GM18505 (cell line): Measurements from ENCODE around the gene POMGNT1.

ENCODE experiments used
- ATAC-seq: cut with Tn5 transposase; IDR thresholded peaks from one replicate; pipeline ENCODE4 v1.9.1; 2021; ENCODE audit not compliant: unreplicated experiment
- POLR2A ChIP-seq: IDR thresholded peaks from 4 replicates; pipeline ENCODE4 v1.6.1; 2011; ENCODE audit warnings: borderline replicate concordance; ENCODE audit not compliant: insufficient read depth, insufficient read length; ENCODE audit errors: extremely low read depth

Gene POMGNT1

DNA sequence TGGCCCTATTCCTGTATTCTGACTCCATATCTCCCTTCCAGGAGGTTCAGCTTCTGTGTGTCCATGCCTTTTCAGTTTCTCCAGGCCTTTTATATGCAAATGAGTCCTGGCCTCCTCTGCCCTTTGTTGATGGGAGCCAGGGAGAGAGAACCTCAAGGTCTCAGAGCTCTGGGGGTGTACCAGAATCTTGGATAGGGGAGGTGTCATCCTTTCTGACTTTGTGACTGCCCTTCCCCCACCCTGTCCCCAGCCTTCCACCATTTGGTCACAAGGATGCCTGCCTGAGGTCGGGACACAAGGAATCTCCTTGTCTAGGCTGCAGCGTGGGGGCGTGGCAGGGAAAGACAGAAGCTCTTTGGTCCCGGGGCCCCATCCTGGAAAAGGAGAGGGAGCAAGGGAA lies 23.5 kb upstream of the POMGNT1 start:
- no peak for ATAC-seq
- TF ChIP-seq POLR2A = no peak

DNA sequence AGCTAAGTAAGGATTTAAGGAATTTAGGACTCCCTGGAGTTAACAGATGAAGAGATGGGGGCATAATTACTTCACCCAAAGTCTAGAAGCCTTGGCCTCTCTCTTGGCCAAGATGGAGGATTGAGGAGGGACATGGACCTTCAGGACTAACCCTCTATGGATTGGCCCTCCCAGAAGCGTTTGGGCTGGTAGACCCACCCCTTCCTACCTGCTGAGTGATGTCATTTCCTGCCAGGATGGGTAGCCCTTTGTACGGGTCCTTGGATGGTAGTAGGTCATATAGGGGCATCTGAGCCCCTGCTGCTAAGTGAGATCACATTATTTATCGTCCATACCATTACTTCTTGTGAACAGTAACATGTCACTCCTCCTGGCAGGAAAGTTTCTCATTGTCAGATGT lies 22.6 kb upstream of the POMGNT1 start:
- TF ChIP-seq POLR2A = no peak
- ATAC-seq = no peak

DNA sequence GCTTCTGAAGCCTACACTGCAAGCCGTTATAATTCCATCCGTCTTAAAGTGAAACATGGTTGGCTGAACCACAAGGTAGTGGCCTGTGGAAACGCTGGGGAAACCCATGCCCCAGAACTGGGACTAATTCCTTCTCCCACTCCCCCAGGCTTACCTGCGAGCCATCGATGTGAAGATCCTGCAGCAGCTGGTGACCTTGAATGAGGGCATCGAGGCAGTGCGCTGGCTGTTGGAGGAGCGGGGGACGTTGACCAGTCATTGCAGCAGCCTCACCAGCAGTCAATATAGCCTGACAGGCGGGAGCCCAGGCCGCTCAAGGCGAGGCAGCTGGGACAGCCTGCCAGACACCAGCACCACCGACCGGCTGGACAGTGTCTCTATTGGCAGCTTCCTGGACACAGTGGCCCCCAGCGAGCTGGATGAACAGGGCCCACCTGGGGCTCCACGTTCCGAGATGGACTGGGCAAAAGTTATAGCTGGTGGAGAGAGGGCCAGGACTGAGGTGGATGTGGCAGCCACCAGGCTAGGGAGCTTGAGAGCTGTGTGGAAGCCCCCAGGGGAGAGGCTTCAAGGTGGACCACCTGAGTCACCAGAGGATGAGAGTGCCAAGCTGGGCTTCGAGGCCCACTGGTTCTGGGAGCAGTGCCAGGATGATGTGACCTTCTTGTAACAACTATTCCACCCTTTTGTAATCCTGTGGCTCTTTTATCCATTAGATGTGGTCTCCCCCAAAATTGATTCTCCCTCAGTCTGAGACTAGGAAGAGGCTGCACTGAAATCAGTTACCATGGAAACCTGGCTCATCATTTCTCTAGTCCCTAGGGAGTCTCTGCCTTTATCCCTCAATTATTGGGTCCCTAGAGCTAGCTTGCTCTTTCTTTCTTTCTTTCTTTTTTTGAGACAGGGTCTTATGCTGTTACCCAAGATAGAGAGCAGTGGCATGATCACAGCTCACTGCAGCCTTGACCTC lies 21.6 kb upstream of the POMGNT1 start:
- no peak for TF ChIP-seq POLR2A
- ATAC-seq = no peak

DNA sequence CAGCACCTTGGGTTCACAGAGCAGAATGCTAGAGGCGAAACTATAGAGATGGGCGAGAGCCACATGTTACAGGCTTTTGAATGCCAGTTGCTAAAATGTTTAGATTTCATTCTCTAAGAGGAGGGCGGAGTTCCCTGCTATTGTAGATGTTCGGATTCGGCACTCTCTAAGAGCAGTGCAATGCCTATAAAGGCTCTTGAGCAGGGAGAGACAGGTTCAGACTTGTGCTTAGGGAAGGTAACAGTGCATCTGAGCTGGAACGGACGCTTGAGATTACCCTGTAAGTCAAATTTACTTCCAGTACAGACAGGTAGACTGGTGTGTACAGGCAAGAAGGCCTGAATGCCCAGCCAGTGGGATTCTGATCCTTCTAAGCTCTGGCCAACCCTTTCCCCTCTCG lies 20.2 kb upstream of the POMGNT1 start:
- TF ChIP-seq POLR2A = no peak

DNA sequence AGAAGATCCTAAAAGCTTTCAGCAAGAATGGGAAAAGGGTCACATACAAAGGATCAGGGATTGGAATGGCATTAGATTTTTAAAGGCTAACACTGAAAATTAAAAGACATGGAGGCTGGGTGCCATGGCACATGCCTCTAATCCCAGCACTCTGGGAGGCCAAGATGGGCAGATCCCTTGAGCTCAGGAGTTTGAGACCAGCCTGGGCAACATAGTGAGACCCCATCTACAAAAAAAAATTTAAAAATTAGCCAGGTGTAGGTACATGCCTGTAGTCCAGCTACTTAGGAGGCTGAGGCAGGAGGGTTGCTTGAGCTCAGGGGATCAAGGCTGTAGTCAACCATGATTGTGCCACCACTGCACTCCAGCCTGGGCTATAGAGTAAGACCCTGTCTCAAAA lies 17.3 kb upstream of the POMGNT1 start:
- no peak for ATAC-seq
- TF ChIP-seq POLR2A = no peak

More for the DNA sequence above, 20.2 kb upstream of the POMGNT1 start:
- no peak for ATAC-seq

DNA sequence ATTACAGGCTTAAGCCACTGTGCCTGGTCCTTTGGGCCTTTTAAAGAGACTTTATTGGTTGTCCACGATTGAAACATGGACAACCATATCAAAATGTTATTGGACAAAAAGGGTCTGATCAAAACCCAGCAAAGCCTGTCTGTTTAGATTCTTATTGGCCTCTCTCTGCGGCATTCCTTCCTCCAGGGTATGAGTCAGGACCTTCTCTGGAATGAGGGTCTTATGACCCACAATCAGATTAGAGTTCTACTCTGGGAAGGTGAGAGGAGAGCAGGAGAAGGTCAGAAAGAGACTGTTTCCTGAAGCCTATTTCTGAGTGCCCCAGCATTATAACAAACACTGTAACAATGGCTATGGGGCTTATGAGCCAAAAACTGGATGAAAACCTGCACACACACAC lies 12.8 kb upstream of the POMGNT1 start:
- no peak for ATAC-seq
- no peak for TF ChIP-seq POLR2A

DNA sequence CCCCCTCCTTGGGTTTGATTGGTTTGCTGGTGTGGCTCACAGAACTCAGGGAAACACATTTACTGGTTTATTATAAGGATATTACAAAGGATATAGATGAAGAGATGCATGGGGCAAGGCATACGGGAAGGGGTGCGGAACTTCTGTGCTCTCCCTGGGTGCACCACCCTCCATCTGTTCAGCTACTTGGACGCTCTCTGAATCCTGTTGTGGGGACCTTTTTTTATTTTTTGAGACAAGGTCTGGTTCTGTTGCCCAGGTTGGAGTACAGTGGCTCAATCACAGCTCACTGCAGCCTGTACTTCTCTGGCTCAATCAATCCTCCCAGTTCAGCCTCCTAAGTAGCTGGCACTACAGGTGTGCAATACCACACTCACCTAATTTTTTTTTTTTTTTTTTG lies 12.3 kb upstream of the POMGNT1 start:
- no peak for ATAC-seq
- TF ChIP-seq POLR2A = no peak

DNA sequence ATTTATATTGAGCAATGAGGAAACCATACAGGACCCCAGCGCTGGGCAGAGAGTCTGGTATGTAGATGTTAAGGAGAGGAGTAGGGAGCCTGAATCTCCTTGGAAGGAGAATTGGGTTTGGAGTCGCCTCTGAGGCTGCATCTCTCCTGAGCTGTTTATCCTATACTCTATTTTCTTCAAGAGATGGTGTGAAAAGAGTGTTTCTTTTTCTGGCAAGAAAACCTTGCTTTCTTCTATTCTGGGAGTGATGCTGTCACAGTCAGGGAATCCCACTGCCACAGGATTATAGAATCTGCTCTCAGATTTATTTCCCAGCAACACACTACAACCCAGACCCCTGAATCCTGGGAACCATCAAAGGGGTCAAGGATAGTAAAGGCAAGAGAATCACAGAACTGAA lies 8.2 kb upstream of the POMGNT1 start:
- ATAC-seq = no peak
- no peak for TF ChIP-seq POLR2A

DNA sequence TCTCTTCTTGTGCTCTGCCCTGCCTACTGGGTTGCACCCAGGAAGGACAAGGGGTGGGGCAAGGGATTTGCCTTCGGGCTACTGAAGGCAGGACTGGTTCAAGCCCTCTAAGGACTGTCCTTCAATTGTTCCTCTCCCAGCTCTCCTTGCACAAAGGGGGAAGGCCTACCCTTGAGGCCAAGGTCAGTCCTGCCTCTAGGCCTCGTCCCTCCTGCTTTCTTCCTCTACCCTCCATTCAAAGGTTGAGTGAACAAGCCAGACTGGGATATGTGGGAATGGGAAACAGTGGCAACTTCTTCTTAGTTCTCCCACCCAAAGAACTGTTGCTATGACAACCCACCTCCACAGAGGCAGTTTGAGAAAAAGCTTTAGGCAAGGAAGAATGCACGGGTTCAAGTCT lies 7.6 kb upstream of the POMGNT1 start:
- no peak for ATAC-seq
- TF ChIP-seq POLR2A = no peak

DNA sequence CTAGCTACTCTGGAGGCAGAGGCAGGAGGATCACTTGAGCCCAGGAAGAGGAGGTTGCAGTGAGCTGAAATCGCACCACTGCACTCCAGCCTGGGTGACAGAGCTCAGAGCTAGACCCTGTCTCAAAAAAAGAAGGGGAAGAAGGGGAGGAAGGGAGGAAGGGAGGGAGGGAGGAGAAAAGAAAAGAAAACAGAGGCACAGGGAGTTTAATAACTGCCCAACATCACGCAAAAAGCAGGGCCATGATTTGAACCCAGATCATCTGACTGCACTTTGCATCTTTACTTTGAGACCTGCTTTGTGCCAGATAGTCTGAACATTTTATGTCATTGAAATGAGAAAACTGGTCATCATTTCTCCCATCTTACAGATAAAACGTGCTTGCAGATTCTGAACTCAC lies 6.9 kb upstream of the POMGNT1 start:
- TF ChIP-seq POLR2A = no peak
- ATAC-seq = no peak

DNA sequence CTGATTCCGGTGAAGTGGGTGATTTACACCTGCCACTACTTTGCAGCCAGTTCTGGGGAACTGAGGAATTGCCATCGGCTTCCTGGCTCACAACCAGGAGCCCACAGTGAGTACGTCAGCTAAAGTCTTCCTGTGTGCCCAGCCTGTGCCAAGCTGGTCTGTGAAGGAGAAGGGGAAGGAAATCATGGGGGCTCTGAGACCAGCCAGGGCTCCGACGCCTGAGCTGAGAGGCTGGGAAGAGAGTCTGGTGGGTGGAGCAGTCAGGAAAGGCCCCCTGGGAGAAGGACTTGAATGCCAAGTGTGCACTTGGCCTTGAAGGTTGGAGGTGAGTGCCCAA lies 6.1 kb upstream of the POMGNT1 start:
- no peak for TF ChIP-seq POLR2A
- no peak for ATAC-seq

DNA sequence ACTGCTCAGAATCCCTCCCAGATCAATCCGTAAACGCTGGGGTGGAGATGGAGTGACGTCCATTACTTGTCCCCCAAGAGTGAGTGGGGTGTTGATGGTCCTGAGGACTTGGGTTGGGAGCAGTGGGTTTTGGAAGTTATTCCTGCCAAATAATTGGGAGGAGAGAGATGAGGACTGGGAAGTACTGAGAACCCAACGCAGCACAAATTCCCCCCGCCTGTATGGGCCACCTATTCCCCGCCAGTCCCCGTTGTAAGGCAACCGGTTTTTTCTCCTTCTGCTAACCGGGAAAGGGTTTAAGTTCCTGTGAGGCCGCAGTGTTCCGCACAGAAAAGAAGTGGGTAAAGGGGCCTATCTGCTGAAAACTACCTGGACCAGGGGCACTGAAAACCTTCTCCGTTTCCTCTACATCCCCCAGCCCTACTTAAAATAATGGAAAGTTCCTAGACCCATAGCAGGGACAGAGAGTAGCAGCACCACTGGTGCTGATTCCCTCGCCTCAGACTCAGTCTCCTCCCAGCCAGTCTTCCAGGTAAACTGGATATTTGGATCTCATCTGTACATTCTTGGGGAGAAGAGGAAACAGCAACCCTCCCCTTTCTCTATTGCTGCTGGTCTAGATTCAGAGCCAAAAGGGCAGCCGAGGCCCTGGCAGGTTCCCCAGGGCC lies 5.6 kb upstream of the POMGNT1 start:
- no peak for TF ChIP-seq POLR2A
- no peak for ATAC-seq

DNA sequence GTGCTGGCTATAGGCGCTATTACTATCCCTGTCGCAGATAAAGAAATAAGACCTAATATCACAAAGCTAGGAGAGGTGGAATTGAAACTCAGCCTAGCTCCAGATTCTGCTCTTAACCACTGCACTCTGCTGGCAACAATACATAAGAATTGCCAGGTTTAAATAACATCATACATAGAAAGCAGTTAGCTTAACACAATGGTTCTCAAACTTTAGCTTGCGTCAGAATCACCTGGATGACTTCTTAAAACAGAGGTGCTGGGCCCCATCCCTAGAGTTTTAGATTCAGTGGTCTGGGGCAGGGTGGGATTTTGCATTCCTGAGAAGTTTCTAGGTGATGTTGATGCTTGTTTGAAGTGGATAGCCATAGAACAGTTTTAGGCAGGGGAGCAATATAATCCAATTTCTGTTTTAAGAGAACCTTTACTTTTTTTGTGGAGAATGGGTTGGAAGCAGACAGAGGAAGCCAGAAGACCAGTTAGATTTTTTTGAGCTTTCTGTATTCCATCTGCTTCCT lies 1.1 kb upstream of the POMGNT1 start:
- no peak for ATAC-seq
- TF ChIP-seq POLR2A = no peak

DNA sequence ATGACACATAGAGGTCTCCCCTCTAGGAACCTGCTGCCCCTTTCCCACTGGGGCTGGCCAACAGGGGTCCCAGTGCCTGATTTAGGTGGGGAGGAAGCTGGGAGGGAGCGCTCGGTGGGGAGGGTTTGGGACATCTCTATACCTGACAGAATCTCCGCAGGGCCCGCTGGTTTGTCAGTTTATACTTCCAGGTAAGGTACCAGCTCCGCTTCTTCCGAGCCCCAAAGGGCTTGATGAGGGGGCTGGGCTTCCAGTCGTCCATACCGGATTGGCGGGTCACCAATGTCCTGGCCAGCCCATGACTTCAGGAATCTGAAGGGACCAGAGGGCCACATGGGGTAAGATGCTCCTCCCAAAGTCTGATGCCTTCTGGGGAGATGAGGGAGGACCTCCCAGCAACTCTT lies 672 bp downstream of the POMGNT1 start:
- no peak for ATAC-seq
- no peak for TF ChIP-seq POLR2A

DNA sequence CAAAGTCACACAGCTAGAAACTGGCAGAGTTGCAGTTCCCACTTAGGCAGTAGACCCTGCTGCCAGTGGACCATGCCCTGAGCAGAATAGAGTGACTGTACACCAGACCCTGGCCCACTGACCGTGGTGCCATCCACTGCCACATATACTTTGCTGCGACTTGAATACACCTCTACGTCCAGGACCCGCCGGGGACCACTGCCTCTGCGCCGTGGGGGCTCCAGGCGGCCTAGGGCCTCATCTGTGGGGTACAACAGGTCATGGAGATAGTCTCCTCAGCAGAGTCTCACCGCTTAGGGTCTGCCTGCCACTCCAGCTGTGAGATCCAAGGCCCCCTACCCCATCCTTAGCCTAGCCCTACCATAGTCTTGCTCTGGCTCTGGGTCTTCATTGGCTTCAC lies 1.6 kb downstream of the POMGNT1 start:
- ATAC-seq = no peak
- no peak for TF ChIP-seq POLR2A

DNA sequence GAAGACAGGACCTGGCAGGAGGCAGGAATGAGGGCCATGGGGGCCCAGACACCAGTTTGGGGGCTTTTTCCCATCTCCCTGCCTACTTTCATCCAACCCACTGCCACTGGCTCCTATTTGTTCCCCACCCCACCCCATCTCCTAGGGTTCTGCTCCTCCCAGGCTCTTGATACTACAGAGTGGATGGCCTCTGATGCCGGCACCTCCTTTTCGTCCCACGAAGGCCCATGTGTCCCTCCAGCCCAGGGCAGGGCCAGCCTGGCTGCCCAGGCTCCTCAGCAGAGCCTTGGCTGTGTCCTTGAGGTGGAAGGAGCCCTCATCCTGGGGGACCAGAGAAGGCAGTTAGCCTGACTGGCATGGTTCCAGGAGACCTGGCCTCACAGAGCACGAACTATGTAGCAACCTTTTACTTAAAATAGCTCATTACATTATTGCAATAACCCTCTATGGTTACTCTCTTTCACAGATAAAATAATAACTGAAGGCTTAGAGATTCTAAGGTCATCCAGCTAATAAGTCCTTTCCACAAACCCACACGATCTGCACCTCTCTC lies 3.5 kb downstream of the POMGNT1 start:
- no peak for ATAC-seq
- TF ChIP-seq POLR2A = no peak
